Parathyroid adenoma (tissue), 2 donors: Measurements from ENCODE around the gene BSCL2.

ENCODE experiments used
- H2AFZ ChIP-seq: fragments of 300-600 bp; sonication (generic); one replicate; pipeline ENCODE4 v1.7.0; 2017; ENCODE audit warnings: antibody characterized with exemption, mild to moderate bottlenecking
- H3K27ac ChIP-seq: fragments of 300-600 bp; sonication (generic); one replicate; pipeline ENCODE4 v1.7.0; 2017
- H3K27me3 ChIP-seq: fragments of 300-600 bp; sonication (generic); one replicate; pipeline ENCODE4 v1.7.0; 2017; ENCODE audit warnings: low read length; ENCODE audit not compliant: control insufficient read depth, insufficient read depth
- H3K36me3 ChIP-seq: fragments of 300-600 bp; sonication (generic); one replicate; pipeline ENCODE4 v1.7.0; 2017; ENCODE audit warnings: low read length; ENCODE audit not compliant: control insufficient read depth, insufficient read depth
- H3K4me1 ChIP-seq: fragments of 300-600 bp; sonication (generic); one replicate; pipeline ENCODE4 v1.7.0; 2017; ENCODE audit warnings: control low read depth
- H3K4me2 ChIP-seq: fragments of 300-600 bp; sonication (generic); one replicate; pipeline ENCODE4 v1.7.0; 2017; ENCODE audit warnings: low read length
- H3K4me3 ChIP-seq: fragments of 300-600 bp; sonication (generic); one replicate; pipeline ENCODE4 v1.7.0; 2017; ENCODE audit warnings: low read depth, low read length
- H3K79me2 ChIP-seq: fragments of 300-600 bp; sonication (generic); one replicate; pipeline ENCODE4 v1.7.0; 2017; ENCODE audit warnings: control low read depth
- H3K9ac ChIP-seq: fragments of 300-600 bp; sonication (generic); one replicate; pipeline ENCODE4 v1.7.0; 2017; ENCODE audit warnings: mild to moderate bottlenecking
- H3K9me3 ChIP-seq: fragments of 300-600 bp; sonication (generic); one replicate; pipeline ENCODE4 v1.7.0; 2017; ENCODE audit warnings: low read length; ENCODE audit not compliant: control insufficient read depth
- CTCF ChIP-seq: fragments of 300-600 bp; sonication (generic); IDR thresholded peaks from one replicate; pipeline ENCODE4 v1.7.0; 2017; ENCODE audit warnings: antibody characterized with exemption, mild to moderate bottlenecking
- donor health status: primary hyperparathyroidism.

BSCL2 gene

GRCh38 chr11:62719302-62719978, 12.2 kb upstream of the BSCL2 start:
- H3K9me3 ChIP-seq = no peaks in the 10 kb centered on the region
- no peak overlapping the region for H3K9ac ChIP-seq
- peaks cover 2% of the 10 kb centered on the region for H3K4me1 ChIP-seq
- H2AFZ ChIP-seq = no peak overlapping the region
- no peaks in the 10 kb centered on the region for H3K27me3 ChIP-seq
- no peak overlapping the region for H3K4me3 ChIP-seq
- no peaks in the 10 kb centered on the region for H3K36me3 ChIP-seq
- H3K79me2 ChIP-seq = peaks cover 41% of the 10 kb centered on the region
- no peak overlapping the region for H3K27ac ChIP-seq
- H3K4me2 ChIP-seq = no peak overlapping the region
- no peak for TF ChIP-seq CTCF

GRCh38 chr11:62716816-62717215, 9.6 kb upstream of the BSCL2 start:
- H3K9ac ChIP-seq = no peak overlapping the region
- H3K4me1 ChIP-seq = no peaks in the 10 kb centered on the region
- H3K4me2 ChIP-seq = no peak overlapping the region
- H3K27ac ChIP-seq = no peak overlapping the region
- no peak overlapping the region for H3K4me3 ChIP-seq
- no peaks in the 10 kb centered on the region for H3K9me3 ChIP-seq
- H3K79me2 ChIP-seq = peaks cover 18% of the 10 kb centered on the region
- no peaks in the 10 kb centered on the region for H3K36me3 ChIP-seq
- TF ChIP-seq CTCF = no peak
- H2AFZ ChIP-seq = no peak overlapping the region
- no peaks in the 10 kb centered on the region for H3K27me3 ChIP-seq

- H3K36me3 ChIP-seq = no peaks in the 10 kb centered on the region
- no peak overlapping the region for H3K27ac ChIP-seq
- no peak overlapping the region for H3K4me3 ChIP-seq
- no peak overlapping the region for H3K4me2 ChIP-seq
- no peak overlapping the region for H2AFZ ChIP-seq
- no peaks in the 10 kb centered on the region for H3K27me3 ChIP-seq
- H3K9me3 ChIP-seq = no peaks in the 10 kb centered on the region
- H3K4me1 ChIP-seq = no peaks in the 10 kb centered on the region
- peaks cover 15% of the 10 kb centered on the region for H3K79me2 ChIP-seq
- no peak for TF ChIP-seq CTCF
- no peak overlapping the region for H3K9ac ChIP-seq
These were observed 9.0 kb upstream of the BSCL2 start for GRCh38 chr11:62716206-62716605.

DNA sequence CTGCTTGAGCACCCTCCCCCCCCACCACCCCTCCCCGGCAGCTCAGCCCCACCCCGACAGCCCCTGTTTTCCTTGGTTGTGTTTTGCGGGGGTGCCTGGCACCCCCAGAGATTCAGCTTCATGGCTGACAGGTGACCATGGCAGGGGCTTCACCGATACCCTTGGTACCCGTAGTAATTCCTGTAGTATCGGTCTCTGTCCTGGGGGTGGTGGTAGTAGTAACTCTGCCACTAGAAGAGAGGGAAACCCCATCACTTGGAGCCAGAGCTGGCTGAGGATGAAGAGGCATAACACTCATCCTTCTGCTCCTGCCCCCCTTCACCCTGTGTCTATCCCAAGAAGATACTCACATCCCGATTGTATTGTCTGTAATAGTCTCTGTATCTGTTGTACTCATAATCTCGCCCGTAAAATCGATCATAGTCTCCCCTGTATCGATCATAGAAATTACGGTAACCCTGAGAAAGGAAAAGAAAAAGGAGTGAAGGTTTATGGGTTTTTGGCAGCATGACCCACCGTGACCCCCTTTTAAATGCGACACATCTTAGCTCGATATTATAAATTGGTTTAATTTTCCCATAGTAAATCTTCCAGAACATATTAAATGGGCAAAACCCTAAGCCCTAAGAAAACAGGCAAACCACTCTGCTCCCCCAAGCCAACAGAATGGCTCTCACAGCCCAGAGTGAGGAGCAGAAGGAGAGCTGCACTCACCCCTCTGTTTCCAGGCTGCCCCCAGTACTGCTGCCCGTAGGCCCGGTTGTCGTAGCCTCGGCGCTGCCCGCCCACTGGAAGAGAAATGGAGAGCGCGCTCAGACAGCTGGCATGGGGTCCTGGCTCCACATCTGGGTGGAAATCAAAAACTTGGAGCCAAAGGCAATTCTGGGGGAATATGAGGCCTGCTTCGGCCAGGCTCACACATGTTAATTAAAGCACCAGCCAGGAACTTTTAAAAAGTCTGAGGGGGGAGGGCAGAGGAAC, 8.2 kb upstream of the BSCL2 start:
- H2AFZ ChIP-seq = no peak overlapping the region
- H3K4me3 ChIP-seq = no peak overlapping the region
- H3K4me1 ChIP-seq = no peaks in the 10 kb centered on the region
- no peak overlapping the region for H3K9ac ChIP-seq
- TF ChIP-seq CTCF = no peak
- no peak overlapping the region for H3K4me2 ChIP-seq
- no peaks in the 10 kb centered on the region for H3K36me3 ChIP-seq
- H3K79me2 ChIP-seq = peaks cover 15% of the 10 kb centered on the region
- no peaks in the 10 kb centered on the region for H3K27me3 ChIP-seq
- H3K27ac ChIP-seq = no peak overlapping the region
- no peaks in the 10 kb centered on the region for H3K9me3 ChIP-seq
